HepG2 (cell line): ENCODE results near the gene PARN. TPM values are rescaled to one million over a fixed set of nuclear protein-coding genes. Genes with fewer than 3 reads are reported as not detected.

Experiments
- ATAC-seq: fragments of 200-7000 bp; cut with Tn5 transposase; 3 replicates; pipeline ENCODE4 v1.9.1; 2020; ENCODE audit warnings: mild to moderate bottlenecking, moderate library complexity
- BruUV-seq: library from RNA; stranded (reverse); fragments of 400-500 nt; replicated peaks from 2 replicates; lab custom pipeline; 2021; lab: Mats Ljungman, UMichigan
- CTCF ChIA-PET: fragments of 300-600 bp; formaldehyde crosslinking; extraction: SDS; loops from one replicate; lab custom pipeline; 2021; ENCODE audit warnings: low total read pairs, inconsistent platforms, low intra/inter-chr PET ratio; lab: Yijun Ruan, JAX
- POLR2A ChIA-PET: fragments of 350-600 bp; sonication (Branson Sonifier 250); formaldehyde crosslinking; loops from one replicate; lab custom pipeline; 2020; ENCODE audit warnings: antibody characterized with exemption, inconsistent platforms; lab: Yijun Ruan, JAX
- DNase-seq: peaks from one replicate; pipeline ENCODE4 v3.0.0-alpha.2; 2015; ENCODE audit warnings: low spot score
- FAIRE-seq: peaks from 3 replicates; lab custom pipeline; 2011; peaks lifted over from hg19 to GRCh38; lab: Jason Lieb, UNC
- H2AFZ ChIP-seq: one replicate; pipeline ENCODE4 v1.6.1; 2011; ENCODE audit warnings: low read length, inconsistent platforms
- H3K27ac ChIP-seq: fragments of 300-600 bp; 3 replicates; pipeline ENCODE4 v1.8.0; 2011; ENCODE audit warnings: mixed run types, mild to moderate bottlenecking, mixed read lengths, low read length, inconsistent platforms; ENCODE audit not compliant: insufficient read depth; ENCODE audit errors: extremely low read length
- H3K27me3 ChIP-seq, 2 experiments: fragments of 200-600 bp in 1 of 2; 2 replicates in 1 of 2; 3 replicates in 1 of 2; pipeline versions ENCODE4 v1.6.0 to v1.8.0; 2011; ENCODE audit warnings: low read length in 2 of 2, mild to moderate bottlenecking in 2 of 2, moderate library complexity in 2 of 2, inconsistent platforms in 1 of 2; ENCODE audit not compliant: insufficient read depth in 2 of 2, control insufficient read depth in 1 of 2
- H3K36me3 ChIP-seq, 2 experiments: fragments of 200-600 bp in 1 of 2; replicated peaks in 1 of 2; 2 replicates in 1 of 2; 3 replicates in 1 of 2; pipeline versions ENCODE4 v1.5.1 to v1.8.0; 2011; ENCODE audit warnings: low read length in 2 of 2, inconsistent platforms in 1 of 2; ENCODE audit not compliant: insufficient read depth in 2 of 2, control insufficient read depth in 1 of 2
- H3K4me1 ChIP-seq: 2 replicates; pipeline ENCODE4 v1.5.1; 2012; ENCODE audit warnings: low read length, inconsistent platforms; ENCODE audit not compliant: insufficient read depth
- H3K4me2 ChIP-seq: 2 replicates; pipeline ENCODE4 v1.6.0; 2011; ENCODE audit warnings: low read depth, low read length, inconsistent platforms
- H3K4me3 ChIP-seq, 3 experiments: fragments of 200-600 bp in 1 of 3; sonication (generic), shearing (Covaris generic) in 1 of 3; replicated peaks in 1 of 3; 2 replicates each; pipeline ENCODE4 v1.5.1; 2011 to 2016; ENCODE audit warnings: low read length in 3 of 3, inconsistent platforms in 2 of 3, low read depth in 2 of 3, mild to moderate bottlenecking in 2 of 3, control low read depth in 1 of 3, mixed read lengths in 1 of 3; ENCODE audit not compliant: insufficient read depth in 1 of 3
- H3K79me2 ChIP-seq: one replicate; pipeline ENCODE4 v1.6.1; 2011; ENCODE audit warnings: low read length, inconsistent platforms; ENCODE audit not compliant: insufficient read depth
- H3K9ac ChIP-seq: 2 replicates; pipeline ENCODE4 v1.6.0; 2011; ENCODE audit warnings: mild to moderate bottlenecking, low read depth, low read length, inconsistent platforms; ENCODE audit not compliant: insufficient read depth
- H3K9me3 ChIP-seq: 2 replicates; pipeline ENCODE4 v1.5.1; 2012; ENCODE audit warnings: mild to moderate bottlenecking, low read length
- H4K20me1 ChIP-seq: 2 replicates; pipeline ENCODE4 v1.6.0; 2011; ENCODE audit warnings: inconsistent platforms, mild to moderate bottlenecking, low read length, moderate library complexity; ENCODE audit not compliant: insufficient read depth
- AFF4 ChIP-seq: sonication (generic); formaldehyde crosslinking; IDR thresholded peaks from 2 replicates; pipeline ENCODE4 v1.4.0; 2020; ENCODE audit warnings: missing genetic modification reagents
- CBX5 ChIP-seq: sonication (generic); formaldehyde crosslinking; IDR thresholded peaks from 2 replicates; pipeline ENCODE4 v1.4.0; 2020; ENCODE audit warnings: missing genetic modification reagents, borderline replicate concordance
- CREB3 ChIP-seq: sonication (generic); formaldehyde crosslinking; IDR thresholded peaks from 2 replicates; pipeline ENCODE4 v1.5.0; 2020; ENCODE audit warnings: missing genetic modification reagents
- EP300 ChIP-seq, 3 experiments: sonication (generic) in 1 of 3; formaldehyde crosslinking in 1 of 3; IDR thresholded peaks; 2 replicates each; pipeline versions ENCODE4 v1.5.1 to v1.6.1; 2011 to 2020; ENCODE audit warnings: low read depth in 2 of 3, low read length in 2 of 3, borderline replicate concordance in 1 of 3, improper control_type of control experiment in 1 of 3, mild to moderate bottlenecking in 1 of 3, missing genetic modification reagents in 1 of 3, moderate library complexity in 1 of 3
- FOXO4 ChIP-seq: sonication (generic); formaldehyde crosslinking; conservative IDR thresholded peaks from 2 replicates; pipeline ENCODE4 v1.8.1; 2023; ENCODE audit warnings: missing genetic modification reagents
- KDM4B ChIP-seq: sonication (generic); formaldehyde crosslinking; IDR thresholded peaks from 2 replicates; pipeline ENCODE4 v1.4.0; 2020; ENCODE audit warnings: missing genetic modification reagents
- KLF6 ChIP-seq: IDR thresholded peaks from 2 replicates; pipeline ENCODE4 v1.8.0; 2016; ENCODE audit warnings: missing biosample characterization, missing genetic modification reagents
- MBD4 ChIP-seq: IDR thresholded peaks from 2 replicates; pipeline ENCODE4 v1.6.1; 2012; ENCODE audit warnings: low read length, inconsistent platforms, borderline replicate concordance
- RCOR2 ChIP-seq: IDR thresholded peaks from 2 replicates; pipeline ENCODE4 v1.6.1; 2016; ENCODE audit warnings: missing biosample characterization, missing genetic modification reagents
- TAF15 ChIP-seq: fragments of 200-400 bp; formaldehyde crosslinking; IDR thresholded peaks from one replicate; pipeline ENCODE4 v1.6.1; 2018; ENCODE audit warnings: mild to moderate bottlenecking, low read depth, low read length; ENCODE audit not compliant: poor library complexity, severe bottlenecking
- ZNF296 ChIP-seq: sonication (generic); formaldehyde crosslinking; conservative IDR thresholded peaks from 2 replicates; pipeline ENCODE4 v1.5.0; 2020; ENCODE audit warnings: mild to moderate bottlenecking, missing genetic modification reagents
- ZNF800 ChIP-seq: sonication (generic); formaldehyde crosslinking; IDR thresholded peaks from 2 replicates; pipeline ENCODE4 v1.4.0; 2020; ENCODE audit warnings: missing genetic modification reagents
- ZNF883 ChIP-seq: sonication (generic); formaldehyde crosslinking; IDR thresholded peaks from 2 replicates; pipeline ENCODE4 v1.5.1; 2020; ENCODE audit warnings: mild to moderate bottlenecking, missing genetic modification reagents; ENCODE audit errors: not compliant biosample characterization
- WGBS: methylation state at CpG from one replicate; pipeline ENCODE4 v1.1.6; 2017; ENCODE audit warnings: low lambda C conversion rate; 5-methylcytosine and 5-hydroxymethylcytosine counted together
- in situ Hi-C: cut with HindIII; loops from 2 replicates; pipeline ENCODE4 v1.10.0; 2017; ENCODE audit warnings: low pct_unique_long_range_greater_than_20kb; ENCODE audit not compliant: extremely low pct_ligation_motif_present
- intact Hi-C: fragments of 100-400 bp; cut with micrococcal nuclease; formaldehyde crosslinking; loops from one replicate; pipeline ENCODE4 v1.10.0; 2022; ENCODE audit not compliant: unreplicated experiment
- polyA plus RNA-seq, 8 experiments: library from polyadenylated mRNA; depleted of rRNA in 3 of 8; stranded (reverse) in 7 of 8; unstranded in 1 of 8; fragments of >200 nt; fragmentation: Illumina TruSeq in 4 of 8; extraction: Trizol in 4 of 8; gene quantifications; 2 replicates each; pipeline versions ENCODE4 v1.2.1 to v1.2.3, GENCODE V29; 2011 to 2016; ENCODE audit warnings: low read depth in 4 of 8, missing spikeins in 1 of 8, mixed read lengths in 1 of 8; ENCODE audit not compliant: insufficient read depth in 1 of 8
- total RNA-seq, 5 experiments: library from RNA; depleted of rRNA; stranded (reverse); fragments of >200 nt; fragmentation: Illumina TruSeq; extraction: Trizol; gene quantifications; 2 replicates each; pipeline ENCODE4 v1.2.3, GENCODE V29; 2016; ENCODE audit warnings: low read depth in 1 of 5

Gene PARN
- total and polyA plus RNA-seq, 2 of the 13 experiments (the other 11 are each of a cell fraction or from before 2014, with no cell fraction given) = 13.3 to 47.6 TPM

GRCh38 chr16:14448879-14449278 lies 181.2 kb downstream of the PARN start (continued):
- TF ChIP-seq ZNF800 = no peak

GRCh38 chr16:14447783-14448182 lies 182.3 kb downstream of the PARN start:
- in situ Hi-C loops = no loop called here
- TF ChIP-seq CREB3 (no peak), AFF4 (CRISPR knock-in tag) (no peak), KDM4B (CRISPR knock-in tag) (no peak), ZNF296 (CRISPR knock-in tag) (no peak), TAF15 (no peak), ZNF883 (CRISPR knock-in tag) (no peak), MBD4 (no peak), EP300 (IDR thresholded peaks at IDR 0.05; ENCODE audit: low read depth in 2 of 2, low read length in 2 of 2) (no peak), EP300 (CRISPR knock-in tag; IDR thresholded peaks at IDR 0.05; ENCODE audit: borderline replicate concordance) (no peak), KLF6 (CRISPR knock-in tag) (no peak), CBX5 (CRISPR knock-in tag) (no peak), FOXO4 (CRISPR knock-in tag) (no peak), RCOR2 (CRISPR knock-in tag) (no peak)

More at GRCh38 chr16:14447783-14448182, 182.3 kb downstream of the PARN start:
- Histone ChIP-seq H3K4me2 (no peak overlapping the region), H3K9ac (no peak overlapping the region), H3K4me1 (peaks cover 13% of the 10 kb centered on the region), H3K9me3 (no peaks in the 10 kb centered on the region), H3K27ac (no peak overlapping the region), H2AFZ (no peak overlapping the region), H3K27me3 (no peaks in the 10 kb centered on the region), H3K4me3 (no peak overlapping the region), H3K36me3 (peaks cover 9 to 16% of the 10 kb centered on the region in 2 experiments), H4K20me1 (no peaks in the 10 kb centered on the region), H3K79me2 (no peaks in the 10 kb centered on the region)
- DNase-seq = no peak
- ATAC-seq = no peak
- FAIRE-seq = no peak
- intact Hi-C loops = no loop called here
- 97% methylated on average over 5 of the region's 5 CpGs for WGBS
- no TSS peak for BruUV-seq
- CTCF ChIA-PET = no interaction called here
- POLR2A ChIA-PET = interaction anchor here (0.7 kb wide), 1 partner anchor 42 kb away, joined by 3 read pairs; no protein-coding TSS in a partner anchor
